HepG2 (cell line): ENCODE data around the gene KIAA1549. TPM values are rescaled to one million over a fixed set of nuclear protein-coding genes. Genes with fewer than 3 reads are reported as not detected.

ENCODE experiments used
- ATAC-seq: fragments of 200-7000 bp; cut with Tn5 transposase; 3 replicates; pipeline ENCODE4 v1.9.1; 2020; ENCODE audit warnings: mild to moderate bottlenecking, moderate library complexity
- BruUV-seq: library from RNA; stranded (reverse); fragments of 400-500 nt; replicated peaks from 2 replicates; lab custom pipeline; 2021; lab: Mats Ljungman, UMichigan
- CTCF ChIA-PET: fragments of 300-600 bp; formaldehyde crosslinking; extraction: SDS; loops from one replicate; lab custom pipeline; 2021; ENCODE audit warnings: low total read pairs, inconsistent platforms, low intra/inter-chr PET ratio; lab: Yijun Ruan, JAX
- POLR2A ChIA-PET: fragments of 350-600 bp; sonication (Branson Sonifier 250); formaldehyde crosslinking; loops from one replicate; lab custom pipeline; 2020; ENCODE audit warnings: antibody characterized with exemption, inconsistent platforms; lab: Yijun Ruan, JAX
- DNase-seq: peaks from one replicate; pipeline ENCODE4 v3.0.0-alpha.2; 2015; ENCODE audit warnings: low spot score
- FAIRE-seq: peaks from 3 replicates; lab custom pipeline; 2011; peaks lifted over from hg19 to GRCh38; lab: Jason Lieb, UNC
- H2AFZ ChIP-seq: one replicate; pipeline ENCODE4 v1.6.1; 2011; ENCODE audit warnings: low read length, inconsistent platforms
- H3K27ac ChIP-seq: fragments of 300-600 bp; 3 replicates; pipeline ENCODE4 v1.8.0; 2011; ENCODE audit warnings: mixed run types, mild to moderate bottlenecking, mixed read lengths, low read length, inconsistent platforms; ENCODE audit not compliant: insufficient read depth; ENCODE audit errors: extremely low read length
- H3K27me3 ChIP-seq, 2 experiments: fragments of 200-600 bp in 1 of 2; 2 replicates in 1 of 2; 3 replicates in 1 of 2; pipeline versions ENCODE4 v1.6.0 to v1.8.0; 2011; ENCODE audit warnings: low read length in 2 of 2, mild to moderate bottlenecking in 2 of 2, moderate library complexity in 2 of 2, inconsistent platforms in 1 of 2; ENCODE audit not compliant: insufficient read depth in 2 of 2, control insufficient read depth in 1 of 2
- H3K36me3 ChIP-seq, 2 experiments: fragments of 200-600 bp in 1 of 2; replicated peaks in 1 of 2; 2 replicates in 1 of 2; 3 replicates in 1 of 2; pipeline versions ENCODE4 v1.5.1 to v1.8.0; 2011; ENCODE audit warnings: low read length in 2 of 2, inconsistent platforms in 1 of 2; ENCODE audit not compliant: insufficient read depth in 2 of 2, control insufficient read depth in 1 of 2
- H3K4me1 ChIP-seq: 2 replicates; pipeline ENCODE4 v1.5.1; 2012; ENCODE audit warnings: low read length, inconsistent platforms; ENCODE audit not compliant: insufficient read depth
- H3K4me2 ChIP-seq: 2 replicates; pipeline ENCODE4 v1.6.0; 2011; ENCODE audit warnings: low read depth, low read length, inconsistent platforms
- H3K4me3 ChIP-seq, 3 experiments: fragments of 200-600 bp in 1 of 3; sonication (generic), shearing (Covaris generic) in 1 of 3; replicated peaks in 1 of 3; 2 replicates each; pipeline ENCODE4 v1.5.1; 2011 to 2016; ENCODE audit warnings: low read length in 3 of 3, inconsistent platforms in 2 of 3, low read depth in 2 of 3, mild to moderate bottlenecking in 2 of 3, control low read depth in 1 of 3, mixed read lengths in 1 of 3; ENCODE audit not compliant: insufficient read depth in 1 of 3
- H3K79me2 ChIP-seq: one replicate; pipeline ENCODE4 v1.6.1; 2011; ENCODE audit warnings: low read length, inconsistent platforms; ENCODE audit not compliant: insufficient read depth
- H3K9ac ChIP-seq: 2 replicates; pipeline ENCODE4 v1.6.0; 2011; ENCODE audit warnings: mild to moderate bottlenecking, low read depth, low read length, inconsistent platforms; ENCODE audit not compliant: insufficient read depth
- H3K9me3 ChIP-seq: 2 replicates; pipeline ENCODE4 v1.5.1; 2012; ENCODE audit warnings: mild to moderate bottlenecking, low read length
- H4K20me1 ChIP-seq: 2 replicates; pipeline ENCODE4 v1.6.0; 2011; ENCODE audit warnings: inconsistent platforms, mild to moderate bottlenecking, low read length, moderate library complexity; ENCODE audit not compliant: insufficient read depth
- ARHGAP35 ChIP-seq: sonication (generic); formaldehyde crosslinking; IDR thresholded peaks from 2 replicates; pipeline ENCODE4 v1.9.0; 2022; ENCODE audit warnings: mild to moderate bottlenecking, inconsistent platforms, moderate library complexity, missing genetic modification reagents, borderline replicate concordance
- BCL6 ChIP-seq: IDR thresholded peaks from 2 replicates; pipeline ENCODE4 v1.6.1; 2016; ENCODE audit warnings: missing genetic modification reagents, missing compliant biosample characterization
- CHD4 ChIP-seq: fragments of 200-600 bp; sonication (generic); IDR thresholded peaks from 2 replicates; pipeline ENCODE4 v1.7.0; 2017; ENCODE audit warnings: mild to moderate bottlenecking, low read length, borderline replicate concordance
- KDM4B ChIP-seq: sonication (generic); formaldehyde crosslinking; IDR thresholded peaks from 2 replicates; pipeline ENCODE4 v1.4.0; 2020; ENCODE audit warnings: missing genetic modification reagents
- ZNF263 ChIP-seq: sonication (generic); formaldehyde crosslinking; IDR thresholded peaks from 2 replicates; pipeline ENCODE4 v1.4.0; 2020; ENCODE audit warnings: missing genetic modification reagents
- ZNF629 ChIP-seq: sonication (generic); formaldehyde crosslinking; conservative IDR thresholded peaks from 2 replicates; pipeline ENCODE4 v1.5.0; 2020; ENCODE audit warnings: missing genetic modification reagents
- WGBS: methylation state at CpG from one replicate; pipeline ENCODE4 v1.1.6; 2017; ENCODE audit warnings: low lambda C conversion rate; 5-methylcytosine and 5-hydroxymethylcytosine counted together
- in situ Hi-C: cut with HindIII; loops from 2 replicates; pipeline ENCODE4 v1.10.0; 2017; ENCODE audit warnings: low pct_unique_long_range_greater_than_20kb; ENCODE audit not compliant: extremely low pct_ligation_motif_present
- intact Hi-C: fragments of 100-400 bp; cut with micrococcal nuclease; formaldehyde crosslinking; loops from one replicate; pipeline ENCODE4 v1.10.0; 2022; ENCODE audit not compliant: unreplicated experiment
- polyA plus RNA-seq, 8 experiments: library from polyadenylated mRNA; depleted of rRNA in 3 of 8; stranded (reverse) in 7 of 8; unstranded in 1 of 8; fragments of >200 nt; fragmentation: Illumina TruSeq in 4 of 8; extraction: Trizol in 4 of 8; gene quantifications; 2 replicates each; pipeline versions ENCODE4 v1.2.1 to v1.2.3, GENCODE V29; 2011 to 2016; ENCODE audit warnings: low read depth in 4 of 8, missing spikeins in 1 of 8, mixed read lengths in 1 of 8; ENCODE audit not compliant: insufficient read depth in 1 of 8
- total RNA-seq, 5 experiments: library from RNA; depleted of rRNA; stranded (reverse); fragments of >200 nt; fragmentation: Illumina TruSeq; extraction: Trizol; gene quantifications; 2 replicates each; pipeline ENCODE4 v1.2.3, GENCODE V29; 2016; ENCODE audit warnings: low read depth in 1 of 5

KIAA1549 gene
- total and polyA plus RNA-seq, 2 of the 13 experiments (the other 11 are each of a cell fraction or from before 2014, with no cell fraction given), result 1.1 to 1.8 TPM

DNA sequence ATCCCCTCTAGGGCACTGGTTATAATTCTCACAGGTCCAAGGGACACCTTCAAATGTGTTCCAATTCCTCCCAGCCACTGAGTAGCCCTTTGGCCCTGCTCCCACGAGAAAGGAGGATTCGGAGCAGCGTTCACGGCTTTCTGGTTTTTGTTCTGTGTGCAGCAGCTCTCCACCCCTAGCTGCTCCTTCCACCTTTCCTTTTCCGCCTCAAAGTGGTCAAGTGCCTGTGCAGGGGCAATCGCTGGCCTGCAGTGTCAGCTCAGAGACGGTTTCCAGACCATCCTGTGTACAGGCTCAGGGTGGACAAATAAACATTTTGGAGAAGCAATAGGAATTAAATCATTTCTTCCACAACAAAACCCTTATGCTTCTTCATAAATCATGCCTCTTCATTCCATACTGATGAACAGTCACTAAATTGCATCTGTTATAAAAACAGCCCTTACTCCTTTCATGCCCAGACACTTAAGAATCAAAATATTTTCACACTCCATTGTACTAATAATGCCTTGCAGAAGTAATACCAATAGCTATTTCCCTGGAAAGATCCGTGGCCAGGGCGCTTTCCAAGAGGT, 1.1 kb downstream of the KIAA1549 start:
- H3K4me2 ChIP-seq, result peak overlapping the region; percentile 95
- no peak overlapping the region for H2AFZ ChIP-seq
- no peak for TF ChIP-seq ARHGAP35 (CRISPR knock-in tag)
- peak; percentile 27; the same call in 1 of the 2 replicates for TF ChIP-seq ZNF263 (CRISPR knock-in tag)
- 0 out of 2 replicates have a peak, but pooled peaks have one; percentile 25 for TF ChIP-seq BCL6 (CRISPR knock-in tag)
- no peaks in the 10 kb centered on the region for H3K36me3 ChIP-seq
- peaks cover 20% of the 10 kb centered on the region for H3K4me1 ChIP-seq
- peaks cover 0 to 22% of the 10 kb centered on the region in 2 experiments; a peak in 2 of 5 replicates for H3K27me3 ChIP-seq
- POLR2A ChIA-PET, result interaction anchor here (1.1 to 1.2 kb wide), 2 partner anchors 90 to 93 kb away, joined by 3 to 4 read pairs; no protein-coding TSS in a partner anchor
- H3K4me3 ChIP-seq, result peak overlapping the region; percentile 77 to 92 (median 79)
- FAIRE-seq, result no peak
- DNase-seq, result no peak
- no peak for ATAC-seq
- intact Hi-C loops (no loop called here), in situ Hi-C loops (loop anchor here (5.0 kb wide), 1 partner anchor 93 kb away; no protein-coding TSS in a partner anchor)
- no peaks in the 10 kb centered on the region for H3K9me3 ChIP-seq
- WGBS, result 18% methylated on average over 9 of the region's 9 CpGs
- CTCF ChIA-PET, result no interaction called here
- H3K79me2 ChIP-seq, result no peaks in the 10 kb centered on the region
- H3K9ac ChIP-seq, result peak overlapping the region; percentile 65
- no peaks in the 10 kb centered on the region for H4K20me1 ChIP-seq
- H3K27ac ChIP-seq, result no peak overlapping the region
- BruUV-seq, result TSS peak; percentile 55

DNA sequence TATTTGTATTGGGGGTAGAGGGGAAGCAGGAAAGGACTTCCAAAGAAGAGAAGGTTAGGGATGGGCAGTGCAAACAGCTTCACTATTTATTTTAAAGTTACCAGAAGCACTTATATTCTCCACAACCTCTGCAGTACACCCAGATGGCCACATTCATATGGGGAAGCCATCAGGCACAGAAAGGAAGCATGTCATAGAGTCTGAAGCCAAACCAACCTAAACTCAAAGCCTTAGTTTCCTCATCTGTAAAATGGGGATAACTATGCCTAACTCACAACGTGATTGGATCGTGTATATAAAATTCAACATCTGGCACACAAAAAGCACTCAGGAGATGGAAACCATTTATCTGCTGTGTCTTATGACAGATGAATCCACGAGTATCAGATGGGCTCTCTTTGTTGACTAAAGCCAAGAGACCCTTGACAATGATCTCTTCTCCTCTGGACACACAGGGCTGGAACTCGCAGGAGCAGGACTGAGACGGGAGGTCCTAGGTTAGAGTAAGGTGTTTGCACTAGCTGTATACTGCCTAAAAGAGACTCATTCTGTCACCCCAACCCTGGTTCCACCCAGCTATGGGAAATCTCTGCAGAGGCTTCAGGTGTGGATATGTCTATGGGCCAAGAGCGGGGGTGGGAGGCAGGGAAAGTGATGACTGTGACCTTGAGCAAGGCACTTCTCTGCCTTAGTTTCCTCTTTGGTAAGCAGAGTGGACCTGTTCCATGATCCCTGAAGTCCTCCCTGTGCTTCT, 1.8 kb downstream of the KIAA1549 start:
- in situ Hi-C loops (no loop called here), intact Hi-C loops (no loop called here)
- POLR2A ChIA-PET, result no interaction called here
- CTCF ChIA-PET, result no interaction called here
- Histone ChIP-seq H3K9ac (peak overlapping the region; percentile 65; the same call in 1 of the 2 replicates), H3K4me2 (peak overlapping the region; percentile 95), H3K4me1 (peaks cover 20% of the 10 kb centered on the region), H4K20me1 (no peaks in the 10 kb centered on the region), H3K79me2 (no peaks in the 10 kb centered on the region), H3K4me3 (peak overlapping the region in 2 of 3 experiments; percentile 77 to 79; a peak in 4 of 6 replicates), H3K9me3 (no peaks in the 10 kb centered on the region), H3K27ac (no peak overlapping the region), H3K27me3 (peaks cover 0 to 17% of the 10 kb centered on the region in 2 experiments; a peak in 2 of 5 replicates), H2AFZ (no peak overlapping the region), H3K36me3 (no peaks in the 10 kb centered on the region)
- DNase-seq (peak; percentile 26), FAIRE-seq (peak; percentile 48), ATAC-seq (peak; percentile 48)
- TF ChIP-seq ZNF629 (CRISPR knock-in tag), result peak; percentile 88
- TF ChIP-seq KDM4B (CRISPR knock-in tag), result no peak
- TF ChIP-seq CHD4, result peak; percentile 37; the same call in 1 of the 2 replicates
- 96% methylated on average over 6 of the region's 6 CpGs for WGBS
- BruUV-seq, result no TSS peak
